Measurements from ENCODE around the gene SFMBT1. TPM values are rescaled to one million over a fixed set of nuclear protein-coding genes. Genes with fewer than 3 reads are reported as not detected.

SFMBT1 gene
- total RNA-seq, 1 experiment from 2014 or later: 11.8 TPM

DNA sequence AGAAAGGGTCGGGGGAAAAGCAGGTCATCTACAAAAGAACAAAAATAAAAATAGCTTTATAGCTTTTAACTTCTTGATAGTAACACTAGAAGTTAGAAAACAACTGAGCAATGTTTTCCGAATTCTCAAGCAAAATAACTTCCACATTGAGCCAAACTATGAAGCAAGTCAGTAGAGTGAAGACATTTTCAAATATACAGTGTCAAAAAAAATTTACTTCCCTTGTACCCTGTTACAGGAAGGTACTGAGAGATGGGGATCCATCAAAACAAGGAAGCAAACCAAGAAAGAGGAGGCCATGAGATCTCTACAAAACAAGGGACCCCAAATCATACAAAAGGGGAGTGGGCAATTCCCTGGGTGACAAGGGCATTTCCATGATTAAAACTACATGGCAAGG, 121.9 kb downstream of the SFMBT1 start:
- no peaks in the 10 kb centered on the region for H3K9me3 Mint-ChIP-seq (ENCODE audit: unreplicated experiment)
- CTCF ChIA-PET: interaction anchor here (1.6 kb wide), 1 partner anchor 10 kb away, joined by 3 read pairs; no protein-coding TSS in a partner anchor
- no peaks in the 10 kb centered on the region for H3K27me3 Mint-ChIP-seq (ENCODE audit: insufficient read depth, unreplicated experiment)
- H3K4me1 Mint-ChIP-seq (ENCODE audit: insufficient read depth, unreplicated experiment): no peaks in the 10 kb centered on the region
- TF ChIP-seq, protein P1, sequence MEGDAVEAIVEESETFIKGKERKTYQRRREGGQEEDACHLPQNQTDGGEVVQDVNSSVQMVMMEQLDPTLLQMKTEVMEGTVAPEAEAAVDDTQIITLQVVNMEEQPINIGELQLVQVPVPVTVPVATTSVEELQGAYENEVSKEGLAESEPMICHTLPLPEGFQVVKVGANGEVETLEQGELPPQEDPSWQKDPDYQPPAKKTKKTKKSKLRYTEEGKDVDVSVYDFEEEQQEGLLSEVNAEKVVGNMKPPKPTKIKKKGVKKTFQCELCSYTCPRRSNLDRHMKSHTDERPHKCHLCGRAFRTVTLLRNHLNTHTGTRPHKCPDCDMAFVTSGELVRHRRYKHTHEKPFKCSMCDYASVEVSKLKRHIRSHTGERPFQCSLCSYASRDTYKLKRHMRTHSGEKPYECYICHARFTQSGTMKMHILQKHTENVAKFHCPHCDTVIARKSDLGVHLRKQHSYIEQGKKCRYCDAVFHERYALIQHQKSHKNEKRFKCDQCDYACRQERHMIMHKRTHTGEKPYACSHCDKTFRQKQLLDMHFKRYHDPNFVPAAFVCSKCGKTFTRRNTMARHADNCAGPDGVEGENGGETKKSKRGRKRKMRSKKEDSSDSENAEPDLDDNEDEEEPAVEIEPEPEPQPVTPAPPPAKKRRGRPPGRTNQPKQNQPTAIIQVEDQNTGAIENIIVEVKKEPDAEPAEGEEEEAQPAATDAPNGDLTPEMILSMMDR (IDR thresholded peaks at IDR 0.05; ENCODE audit: unreplicated experiment): no peak
- BruUV-seq (replicated peaks): no TSS peak
- H3K4me3 Mint-ChIP-seq (ENCODE audit: unreplicated experiment): no peak overlapping the region
- POLR2A ChIA-PET: no interaction called here
- no peak overlapping the region for H3K27ac Mint-ChIP-seq (ENCODE audit: low read depth, unreplicated experiment)
- peaks cover 26% of the 10 kb centered on the region for H3K36me3 Mint-ChIP-seq (ENCODE audit: insufficient read depth, unreplicated experiment)
- no peak for DNase-seq (ENCODE audit: unreplicated experiment)
- intact Hi-C loops (cut with micrococcal nuclease): no loop called here

DNA sequence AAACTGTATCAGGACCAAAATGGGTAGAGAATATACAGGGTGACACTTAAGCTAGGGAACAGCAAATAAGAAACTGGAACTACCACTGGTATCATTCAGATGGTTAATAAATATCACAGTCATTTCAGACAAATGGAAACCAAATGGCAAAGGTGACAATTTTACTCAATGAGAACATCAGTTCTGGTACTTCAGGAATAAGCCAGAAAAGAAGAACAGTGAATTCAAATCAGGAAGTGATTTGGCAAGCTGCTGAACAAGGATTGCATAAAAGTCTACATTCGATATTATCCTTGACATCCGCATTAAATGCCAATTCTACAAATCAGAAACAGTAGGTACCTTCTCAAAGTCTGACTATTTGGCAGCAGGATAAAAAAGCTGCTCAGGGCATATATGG, 125.0 kb downstream of the SFMBT1 start:
- H3K9me3 Mint-ChIP-seq (ENCODE audit: unreplicated experiment): no peaks in the 10 kb centered on the region
- H3K36me3 Mint-ChIP-seq (ENCODE audit: insufficient read depth, unreplicated experiment): peaks cover 40% of the 10 kb centered on the region
- no TSS peak for BruUV-seq (replicated peaks)
- TF ChIP-seq, protein P1 (IDR thresholded peaks at IDR 0.05; ENCODE audit: unreplicated experiment): no peak
- POLR2A ChIA-PET: interaction anchor here (0.6 to 1.4 kb wide), 2 partner anchors 24 to 179 kb away, joined by 3 to 4 read pairs; partner anchors contain the start of gene STIMATE
- intact Hi-C loops (cut with micrococcal nuclease): no loop called here
- DNase-seq (ENCODE audit: unreplicated experiment): no peak
- CTCF ChIA-PET: no interaction called here
- no peaks in the 10 kb centered on the region for H3K4me1 Mint-ChIP-seq (ENCODE audit: insufficient read depth, unreplicated experiment)
- H3K27me3 Mint-ChIP-seq (ENCODE audit: insufficient read depth, unreplicated experiment): no peaks in the 10 kb centered on the region
- no peak overlapping the region for H3K27ac Mint-ChIP-seq (ENCODE audit: low read depth, unreplicated experiment)
- no peak overlapping the region for H3K4me3 Mint-ChIP-seq (ENCODE audit: unreplicated experiment)

DNA sequence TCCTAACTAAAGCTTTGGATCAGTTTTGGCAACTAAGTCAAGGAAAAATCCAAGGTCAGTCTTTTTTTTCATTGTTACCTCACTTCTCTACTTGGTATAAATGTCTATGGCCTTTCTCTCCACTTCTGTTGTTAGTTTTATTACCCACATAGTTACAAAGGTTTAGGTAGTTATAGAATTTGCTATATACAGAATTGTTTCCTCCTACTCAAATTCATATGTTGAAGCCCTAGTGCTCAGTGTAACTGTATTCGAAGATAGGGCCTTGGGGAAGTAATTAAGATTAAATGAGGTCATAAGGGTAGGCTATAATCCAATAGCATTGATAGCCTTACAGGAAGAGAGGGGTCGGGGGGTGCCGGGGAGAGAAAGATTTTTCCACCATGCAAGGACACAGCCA, 128.8 kb downstream of the SFMBT1 start:
- Mint-ChIP-seq H3K27ac (ENCODE audit: low read depth, unreplicated experiment) (no peak overlapping the region), H3K27me3 (ENCODE audit: insufficient read depth, unreplicated experiment) (no peaks in the 10 kb centered on the region), H3K9me3 (ENCODE audit: unreplicated experiment) (no peaks in the 10 kb centered on the region), H3K4me3 (ENCODE audit: unreplicated experiment) (no peak overlapping the region), H3K4me1 (ENCODE audit: insufficient read depth, unreplicated experiment) (no peaks in the 10 kb centered on the region), H3K36me3 (ENCODE audit: insufficient read depth, unreplicated experiment) (peaks cover 51% of the 10 kb centered on the region)
- DNase-seq (ENCODE audit: unreplicated experiment): no peak
- ChIA-PET CTCF (no interaction called here), POLR2A (interaction anchor here (0.7 kb wide), 1 partner anchor 98 kb away, joined by 3 read pairs; no protein-coding TSS in a partner anchor)
- TF ChIP-seq, protein P1 (IDR thresholded peaks at IDR 0.05; ENCODE audit: unreplicated experiment): no peak
- BruUV-seq (replicated peaks): no TSS peak
- intact Hi-C loops (cut with micrococcal nuclease): no loop called here

DNA sequence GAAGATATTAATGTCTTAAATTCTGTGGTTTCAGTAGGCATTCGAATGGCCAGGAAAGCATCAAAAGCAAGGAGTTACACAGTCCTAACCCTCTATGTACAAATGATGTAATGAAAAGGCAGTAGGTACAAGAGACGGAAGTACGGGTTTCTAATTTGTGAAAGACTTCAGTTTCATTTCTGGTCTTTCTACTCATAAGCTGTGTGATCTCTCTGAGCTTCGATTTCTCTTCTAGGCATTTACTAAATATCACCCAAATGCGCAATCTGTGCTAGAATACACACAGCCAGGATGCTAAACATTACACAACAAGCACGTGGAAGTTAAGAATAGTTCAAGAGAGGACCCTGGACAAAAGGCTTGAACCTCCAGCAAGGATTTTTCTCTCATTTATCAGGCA, 130.6 kb downstream of the SFMBT1 start:
- Mint-ChIP-seq H3K4me1 (ENCODE audit: insufficient read depth, unreplicated experiment) (no peaks in the 10 kb centered on the region), H3K4me3 (ENCODE audit: unreplicated experiment) (no peak overlapping the region), H3K27ac (ENCODE audit: low read depth, unreplicated experiment) (no peak overlapping the region), H3K9me3 (ENCODE audit: unreplicated experiment) (no peaks in the 10 kb centered on the region), H3K27me3 (ENCODE audit: insufficient read depth, unreplicated experiment) (no peaks in the 10 kb centered on the region), H3K36me3 (ENCODE audit: insufficient read depth, unreplicated experiment) (peaks cover 51% of the 10 kb centered on the region)
- ChIA-PET POLR2A (interaction anchor here (1.0 kb wide), 1 partner anchor 13 kb away, joined by 3 read pairs; no protein-coding TSS in a partner anchor), CTCF (interaction anchor here (0.6 to 1.5 kb wide), 6 partner anchors 12 to 445 kb away, joined by 3 to 6 read pairs (median 3); no protein-coding TSS in a partner anchor)
- TF ChIP-seq, protein P1 (IDR thresholded peaks at IDR 0.05; ENCODE audit: unreplicated experiment): no peak
- BruUV-seq (replicated peaks): no TSS peak
- intact Hi-C loops (cut with micrococcal nuclease): no loop called here
- no peak for DNase-seq (ENCODE audit: unreplicated experiment)

Measured in MCF 10A (cell line).